Stimulated activated CD4-positive, alpha-beta T cell treated with anti-CD3 and anti-CD28 coated beads, Interleukin-15, amount 100 ng/mL, for 1 hour (primary cell): ENCODE results near the gene TBC1D24.
"Not testable (repeated sequence)": the region's sequence is repeated elsewhere in the genome, so short reads cannot be mapped to it uniquely, and the experiment has no call there.

ENCODE experiments used
- DNase-seq, 2 donors: peaks; one replicate each; pipeline ENCODE4 v3.0.0-alpha.2; 2020; ENCODE audit warnings: low read depth in 1 of 2, low spot score in 1 of 2

The TBC1D24 gene

DNA sequence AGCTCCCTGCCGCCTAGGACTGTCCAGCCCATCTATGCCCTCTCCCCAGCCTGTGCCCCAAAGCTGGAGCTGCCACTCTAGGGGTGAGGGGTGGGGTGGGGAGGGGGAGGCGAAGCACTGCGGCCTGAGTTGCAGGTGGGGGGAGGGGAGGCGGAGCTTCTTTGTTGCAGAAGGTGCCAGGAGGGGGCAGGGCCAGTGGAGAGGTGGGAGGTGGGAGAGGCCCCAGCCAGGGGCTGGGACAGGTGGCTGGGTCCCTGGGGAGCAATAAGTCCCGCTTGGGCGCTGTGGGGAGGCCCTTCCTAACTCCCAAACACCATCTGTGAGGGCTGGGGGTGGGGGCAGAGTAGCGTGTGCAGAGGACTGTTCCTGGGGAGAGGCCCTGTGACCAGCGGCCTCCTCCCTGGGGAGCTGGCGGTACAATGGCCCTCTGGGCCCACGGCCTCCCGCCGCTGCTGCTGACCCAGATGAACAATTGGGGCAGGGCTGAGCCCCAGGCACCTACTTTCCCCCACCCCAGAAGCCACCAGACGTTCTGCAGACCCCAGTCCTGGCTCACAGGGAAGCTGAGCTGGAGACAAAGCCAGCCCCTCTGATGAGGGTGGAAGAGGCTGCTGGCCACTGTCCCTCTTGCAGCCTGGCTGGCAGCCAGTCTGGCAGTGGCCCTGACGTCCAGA lies 6.1 kb upstream of the TBC1D24 start:
- DNase-seq = no peak

- no peak for DNase-seq
Observed at GRCh38 chr16:2469399-2470233, 5.3 kb upstream of the TBC1D24 start.

DNA sequence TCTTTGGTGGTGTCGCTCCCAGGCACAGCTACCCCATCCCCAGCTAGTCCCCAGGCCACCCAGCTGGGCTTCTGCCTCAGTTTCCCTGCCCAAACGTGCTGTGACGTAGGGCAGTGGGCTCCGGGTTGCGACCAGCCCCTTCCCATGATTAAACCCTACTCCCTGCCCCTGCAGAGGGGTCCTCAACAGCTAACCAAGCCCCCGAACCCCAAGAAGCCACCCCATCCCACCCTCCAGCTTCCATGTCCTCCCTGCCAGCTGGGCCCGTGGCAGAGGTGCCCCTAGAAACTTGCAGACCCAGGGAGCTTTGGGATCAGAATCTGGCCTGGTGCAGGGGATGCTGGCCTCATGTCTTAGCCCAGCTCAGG lies 4.7 kb upstream of the TBC1D24 start:
- no peak for DNase-seq

- no peak for DNase-seq
Observed at GRCh38 chr16:2470603-2471015, 4.3 kb upstream of the TBC1D24 start.

DNA sequence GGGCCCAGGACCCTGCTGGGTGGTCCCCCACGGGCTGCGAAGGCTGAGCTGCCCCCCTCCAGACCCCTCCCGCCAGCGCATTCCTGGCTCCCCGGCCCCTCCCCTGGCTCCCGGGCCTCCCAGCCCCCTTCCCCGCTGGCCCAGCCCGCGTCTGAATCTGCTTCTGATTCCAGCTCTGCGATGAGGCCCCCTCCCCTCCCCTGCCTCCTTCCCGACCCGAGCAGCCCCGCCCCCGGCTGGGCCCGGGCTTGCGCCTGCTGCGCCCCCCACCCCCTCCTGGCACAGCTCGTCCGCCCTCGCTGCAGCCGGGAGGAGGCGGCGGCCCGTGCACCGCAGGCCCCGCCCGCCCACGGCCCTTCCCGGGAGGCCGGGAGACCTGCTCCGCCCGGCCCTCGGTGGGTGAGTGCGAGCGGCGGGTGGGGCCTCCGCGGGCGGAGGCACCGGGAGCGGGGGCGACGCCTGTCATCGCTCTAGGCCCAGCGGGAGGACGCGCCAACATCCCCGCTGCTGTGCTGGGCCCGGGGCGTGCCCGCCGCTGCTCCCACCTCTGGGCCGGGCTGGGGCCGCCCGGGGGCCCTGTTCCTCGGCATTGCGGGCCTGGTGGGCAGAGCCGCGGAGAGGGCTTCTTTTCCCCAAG lies 3.8 kb upstream of the TBC1D24 start, which contains the start of gene NTN3:
Gene NTN3 (plus strand): TSS at position 282 of the 637 bp plus-strand sequence. CDS start 405 bp downstream, outside the sequence.
- no peak for DNase-seq

GRCh38 chr16:2471653-2472487 lies 3.1 kb upstream of the TBC1D24 start:
- no peak for DNase-seq

GRCh38 chr16:2472488-2472864 lies 2.5 kb upstream of the TBC1D24 start:
- DNase-seq = no peak

DNA sequence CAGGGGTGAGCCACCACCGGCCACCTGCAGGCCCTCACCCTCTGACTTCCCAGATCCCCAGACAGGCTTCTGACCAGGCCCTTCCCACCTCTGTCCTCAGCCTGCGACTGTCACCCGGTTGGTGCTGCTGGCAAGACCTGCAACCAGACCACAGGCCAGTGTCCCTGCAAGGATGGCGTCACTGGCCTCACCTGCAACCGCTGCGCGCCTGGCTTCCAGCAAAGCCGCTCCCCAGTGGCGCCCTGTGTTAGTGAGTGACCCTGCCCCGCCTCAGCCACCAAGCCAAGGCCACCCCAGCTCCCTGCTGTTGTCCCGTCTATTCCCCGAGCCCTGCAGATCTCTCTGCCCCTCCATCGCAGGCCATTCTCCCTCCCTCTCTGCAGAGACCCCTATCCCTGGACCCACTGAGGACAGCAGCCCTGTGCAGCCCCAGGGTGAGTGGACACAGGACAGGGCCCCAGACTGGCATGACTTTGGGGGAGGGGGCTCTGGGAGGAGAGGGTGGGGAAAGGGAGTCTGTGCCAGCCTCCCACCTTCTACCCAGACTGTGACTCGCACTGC lies 2.0 kb upstream of the TBC1D24 start:
- DNase-seq = no peak

- DNase-seq = no peak
Observed at GRCh38 chr16:2473446-2473926, 1.4 kb upstream of the TBC1D24 start.

GRCh38 chr16:2473999-2474876 lies 689 bp upstream of the TBC1D24 start:
- DNase-seq = peak; percentile 37 to 42

GRCh38 chr16:2475413-2476344 lies 752 bp downstream of the TBC1D24 start:
- DNase-seq = peak in 1 of 2 donors; percentile 17

GRCh38 chr16:2476345-2476720 lies 1.4 kb downstream of the TBC1D24 start:
- DNase-seq = no peak

GRCh38 chr16:2476741-2477140 lies 1.8 kb downstream of the TBC1D24 start:
- DNase-seq = no peak

DNA sequence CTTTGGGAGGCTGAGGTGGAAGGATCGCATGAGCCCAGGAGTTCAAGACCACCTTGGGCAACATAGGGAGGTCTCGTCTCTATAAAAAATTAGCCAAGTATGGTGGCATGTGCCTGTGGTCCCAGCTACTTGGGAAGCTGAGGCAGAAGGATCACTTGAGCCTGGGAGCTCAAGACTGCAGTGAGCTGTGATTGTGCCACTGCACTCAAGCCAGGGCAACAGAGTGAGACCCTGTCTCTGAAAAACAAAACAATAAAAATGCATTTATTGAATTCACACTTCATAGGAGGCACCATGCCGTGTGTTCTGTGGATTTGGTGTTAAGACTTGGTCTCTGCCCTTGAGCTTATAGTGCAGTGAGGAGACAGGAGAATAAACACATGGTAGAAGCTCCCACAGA lies 2.4 kb downstream of the TBC1D24 start:
- DNase-seq = no peak

DNA sequence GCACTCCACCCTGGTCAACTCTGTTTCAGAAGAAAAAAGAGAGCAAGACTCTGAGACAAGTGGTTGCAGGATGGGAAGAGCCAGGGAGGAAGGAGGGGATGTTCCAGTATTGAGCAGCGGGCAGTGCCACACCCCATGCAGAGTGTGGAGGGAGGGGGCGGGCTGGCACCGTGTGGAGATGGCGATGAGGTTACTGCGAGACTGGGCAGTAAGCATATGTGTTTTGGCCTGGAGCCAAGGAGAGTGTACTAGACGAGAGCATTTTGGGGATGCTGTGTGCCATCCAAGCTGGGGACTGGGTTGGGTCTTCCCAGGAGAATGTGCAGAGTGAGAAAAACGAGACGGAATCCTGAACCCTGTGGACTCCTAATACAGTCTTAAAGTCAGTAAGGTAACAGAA lies 3.4 kb downstream of the TBC1D24 start:
- DNase-seq = no peak

DNA sequence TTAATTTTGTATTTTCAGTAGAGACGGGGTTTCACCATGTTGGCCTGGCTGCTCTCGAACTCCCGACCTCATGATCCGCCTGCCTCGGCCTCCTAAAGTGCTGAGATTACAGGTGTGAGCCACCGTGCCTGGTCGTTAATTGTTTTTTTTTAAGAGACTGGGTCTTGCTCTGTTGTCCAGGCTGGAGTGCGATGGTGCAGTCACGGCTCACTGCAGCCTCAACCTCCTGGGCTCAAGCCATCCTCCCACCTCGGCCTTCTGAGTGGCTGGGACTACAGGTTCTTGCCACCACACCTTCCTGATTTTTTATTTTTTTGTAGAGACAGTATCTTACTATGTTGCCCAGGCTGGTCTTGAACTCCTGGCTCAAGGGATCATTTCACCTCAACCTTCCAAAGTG lies 5.1 kb downstream of the TBC1D24 start:
- DNase-seq = not testable (repeated sequence)

GRCh38 chr16:2480948-2481347 lies 6.0 kb downstream of the TBC1D24 start:
- no peak for DNase-seq

- no peak for DNase-seq
Observed at GRCh38 chr16:2481676-2482075, 6.7 kb downstream of the TBC1D24 start.

- no peak for DNase-seq
Observed at GRCh38 chr16:2482249-2482648, 7.3 kb downstream of the TBC1D24 start.
